ENCODE measurements around the gene ZRANB1. TPM values are rescaled to one million over a fixed set of nuclear protein-coding genes. Genes with fewer than 3 reads are reported as not detected.
"Not testable (repeated sequence)": the region's sequence is repeated elsewhere in the genome, so short reads cannot be mapped to it uniquely, and the experiment has no call there.

Gene ZRANB1
- total and polyA plus RNA-seq, 2 of the 13 experiments (the other 11 are each of a cell fraction or from before 2014, with no cell fraction given), result 10.3 to 19.6 TPM

DNA sequence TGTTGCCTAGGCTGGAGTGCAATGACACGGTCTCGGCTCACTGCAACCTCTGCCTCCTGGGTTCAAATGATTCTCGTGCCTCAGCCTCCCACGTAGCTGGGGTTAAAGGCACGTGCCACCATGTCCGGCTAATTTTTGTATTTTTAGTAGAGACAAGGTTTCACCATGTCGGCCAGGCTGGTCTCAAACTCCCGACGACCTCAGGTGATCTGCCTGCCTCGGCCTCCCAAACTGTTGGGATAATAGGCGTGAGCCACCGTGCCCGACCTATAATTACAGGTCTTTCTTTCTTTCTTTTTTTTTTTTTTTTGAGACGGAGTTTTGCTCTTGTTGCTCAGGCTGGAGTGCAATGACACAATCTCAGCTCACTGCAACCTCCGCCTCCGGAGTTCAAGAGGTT, 27.5 kb upstream of the ZRANB1 start:
- FAIRE-seq; POLR2A ChIA-PET; H3K4me2 ChIP-seq (ENCODE audit: low read depth, low read length); H3K27ac ChIP-seq (ENCODE audit: extremely low read length, insufficient read depth, low read length); H3K36me3 ChIP-seq (replicated peaks in 1 of 2; ENCODE audit: control insufficient read depth in 1 of 2, insufficient read depth in 2 of 2, low read length in 2 of 2); in situ Hi-C loops (cut with HindIII; ENCODE audit: extremely low pct_ligation_motif_present, low pct_unique_long_range_greater_than_20kb); H3K4me3 ChIP-seq (replicated peaks in 1 of 3; ENCODE audit: insufficient read depth in 1 of 3, low read depth in 2 of 3, low read length in 3 of 3); DNase-seq (ENCODE audit: low spot score); H3K9me3 ChIP-seq (ENCODE audit: low read length); H3K9ac ChIP-seq (ENCODE audit: insufficient read depth, low read depth, low read length); BruUV-seq (replicated peaks); CTCF ChIA-PET (ENCODE audit: low intra/inter-chr PET ratio, low total read pairs); H3K27me3 ChIP-seq (ENCODE audit: control insufficient read depth in 1 of 2, insufficient read depth in 2 of 2, low read length in 2 of 2); ATAC-seq; H2AFZ ChIP-seq (ENCODE audit: low read length): not testable (repeated sequence)
- intact Hi-C loops (cut with micrococcal nuclease; ENCODE audit: unreplicated experiment), result loop anchor here (10.0 kb wide), 1 partner anchor 120 kb away; the partner anchor contains the start of gene EEF1AKMT2
- H4K20me1 ChIP-seq (ENCODE audit: insufficient read depth, low read length), result peaks cover 20% of the 10 kb centered on the region
- WGBS (ENCODE audit: low lambda C conversion rate), result 95% methylated on average over 16 of the region's 16 CpGs
- peaks cover 26% of the 10 kb centered on the region for H3K79me2 ChIP-seq (ENCODE audit: insufficient read depth, low read length)
- H3K4me1 ChIP-seq (ENCODE audit: insufficient read depth, low read length), result peaks cover 51% of the 10 kb centered on the region

DNA sequence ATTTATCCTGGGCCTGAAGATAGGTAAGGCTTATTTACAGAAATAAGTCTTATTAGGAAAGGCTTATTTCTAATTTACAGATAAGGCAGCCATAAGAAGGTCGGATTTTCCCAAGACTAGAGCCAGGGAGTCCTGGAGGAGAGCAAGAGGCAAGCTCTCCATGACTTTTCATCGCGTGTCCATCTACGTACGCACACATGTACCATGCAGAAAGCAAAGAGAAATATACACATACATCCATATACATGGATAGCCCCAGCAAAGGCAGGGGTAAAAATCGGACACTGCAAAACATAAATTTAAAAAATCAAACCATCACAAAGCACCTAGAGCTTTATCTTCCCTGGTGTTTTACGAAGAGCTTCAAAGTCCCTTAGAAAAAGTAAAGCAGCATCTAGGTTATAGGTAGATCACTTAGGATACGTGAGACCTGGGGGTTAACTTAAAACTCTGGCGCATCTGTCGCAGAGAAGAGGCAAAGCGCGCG, 25.8 kb upstream of the ZRANB1 start:
- Histone ChIP-seq H3K4me3 (replicated peaks in 1 of 3; ENCODE audit: insufficient read depth in 1 of 3, low read depth in 2 of 3, low read length in 3 of 3) (peak overlapping the region; percentile 81 to 100 (median 92)), H3K9me3 (ENCODE audit: low read length) (no peaks in the 10 kb centered on the region), H3K79me2 (ENCODE audit: insufficient read depth, low read length) (peaks cover 41% of the 10 kb centered on the region), H4K20me1 (ENCODE audit: insufficient read depth, low read length) (peaks cover 33% of the 10 kb centered on the region), H3K4me2 (ENCODE audit: low read depth, low read length) (peak overlapping the region; percentile 84), H3K27me3 (ENCODE audit: control insufficient read depth in 1 of 2, insufficient read depth in 2 of 2, low read length in 2 of 2) (no peaks in the 10 kb centered on the region; a peak in 2 of 5 replicates), H3K36me3 (replicated peaks in 1 of 2; ENCODE audit: control insufficient read depth in 1 of 2, insufficient read depth in 2 of 2, low read length in 2 of 2) (no peaks in the 10 kb centered on the region), H3K27ac (ENCODE audit: extremely low read length, insufficient read depth, low read length) (peak overlapping the region; percentile 93), H3K4me1 (ENCODE audit: insufficient read depth, low read length) (peaks cover 46% of the 10 kb centered on the region), H2AFZ (ENCODE audit: low read length) (peak overlapping the region; percentile 10), H3K9ac (ENCODE audit: insufficient read depth, low read depth, low read length) (peak overlapping the region; percentile 95)
- intact Hi-C loops (cut with micrococcal nuclease; ENCODE audit: unreplicated experiment) (loop anchor here (5.0 to 10.0 kb wide), 2 partner anchors 54 to 121 kb away; partner anchors contain the start of gene EEF1AKMT2), in situ Hi-C loops (cut with HindIII; ENCODE audit: extremely low pct_ligation_motif_present, low pct_unique_long_range_greater_than_20kb) (no loop called here)
- TSS peak; percentile 91 for BruUV-seq (replicated peaks)
- FAIRE-seq, result no peak
- no peak for DNase-seq (ENCODE audit: low spot score)
- POLR2A ChIA-PET, result interaction anchor here (0.8 to 2.3 kb wide), 3 partner anchors 10 to 115 kb away, joined by 3 to 9 read pairs (median 3); partner anchors contain the start of gene ABRAXAS2
- CTCF ChIA-PET (ENCODE audit: low intra/inter-chr PET ratio, low total read pairs), result no interaction called here
- 2% methylated on average over 11 of the region's 13 CpGs for WGBS (ENCODE audit: low lambda C conversion rate)
- peak; percentile 32 for ATAC-seq
- TF ChIP-seq ZBTB20 (CRISPR knock-in tag; IDR thresholded peaks at IDR 0.05; ENCODE audit: borderline replicate concordance, low read depth) (no peak), TFDP2 (CRISPR knock-in tag; IDR thresholded peaks at IDR 0.05) (no peak), RFXAP (CRISPR knock-in tag; IDR thresholded peaks at IDR 0.05; ENCODE audit: borderline replicate concordance) (no peak), CEBPZ (IDR thresholded peaks at IDR 0.05; ENCODE audit: low read length) (no peak), PHF21A (CRISPR knock-in tag; IDR thresholded peaks at IDR 0.05) (no peak), ZNF816 (CRISPR knock-in tag; IDR thresholded peaks at IDR 0.05; ENCODE audit: borderline replicate concordance) (no peak)
- TF ChIP-seq, protein P1, sequence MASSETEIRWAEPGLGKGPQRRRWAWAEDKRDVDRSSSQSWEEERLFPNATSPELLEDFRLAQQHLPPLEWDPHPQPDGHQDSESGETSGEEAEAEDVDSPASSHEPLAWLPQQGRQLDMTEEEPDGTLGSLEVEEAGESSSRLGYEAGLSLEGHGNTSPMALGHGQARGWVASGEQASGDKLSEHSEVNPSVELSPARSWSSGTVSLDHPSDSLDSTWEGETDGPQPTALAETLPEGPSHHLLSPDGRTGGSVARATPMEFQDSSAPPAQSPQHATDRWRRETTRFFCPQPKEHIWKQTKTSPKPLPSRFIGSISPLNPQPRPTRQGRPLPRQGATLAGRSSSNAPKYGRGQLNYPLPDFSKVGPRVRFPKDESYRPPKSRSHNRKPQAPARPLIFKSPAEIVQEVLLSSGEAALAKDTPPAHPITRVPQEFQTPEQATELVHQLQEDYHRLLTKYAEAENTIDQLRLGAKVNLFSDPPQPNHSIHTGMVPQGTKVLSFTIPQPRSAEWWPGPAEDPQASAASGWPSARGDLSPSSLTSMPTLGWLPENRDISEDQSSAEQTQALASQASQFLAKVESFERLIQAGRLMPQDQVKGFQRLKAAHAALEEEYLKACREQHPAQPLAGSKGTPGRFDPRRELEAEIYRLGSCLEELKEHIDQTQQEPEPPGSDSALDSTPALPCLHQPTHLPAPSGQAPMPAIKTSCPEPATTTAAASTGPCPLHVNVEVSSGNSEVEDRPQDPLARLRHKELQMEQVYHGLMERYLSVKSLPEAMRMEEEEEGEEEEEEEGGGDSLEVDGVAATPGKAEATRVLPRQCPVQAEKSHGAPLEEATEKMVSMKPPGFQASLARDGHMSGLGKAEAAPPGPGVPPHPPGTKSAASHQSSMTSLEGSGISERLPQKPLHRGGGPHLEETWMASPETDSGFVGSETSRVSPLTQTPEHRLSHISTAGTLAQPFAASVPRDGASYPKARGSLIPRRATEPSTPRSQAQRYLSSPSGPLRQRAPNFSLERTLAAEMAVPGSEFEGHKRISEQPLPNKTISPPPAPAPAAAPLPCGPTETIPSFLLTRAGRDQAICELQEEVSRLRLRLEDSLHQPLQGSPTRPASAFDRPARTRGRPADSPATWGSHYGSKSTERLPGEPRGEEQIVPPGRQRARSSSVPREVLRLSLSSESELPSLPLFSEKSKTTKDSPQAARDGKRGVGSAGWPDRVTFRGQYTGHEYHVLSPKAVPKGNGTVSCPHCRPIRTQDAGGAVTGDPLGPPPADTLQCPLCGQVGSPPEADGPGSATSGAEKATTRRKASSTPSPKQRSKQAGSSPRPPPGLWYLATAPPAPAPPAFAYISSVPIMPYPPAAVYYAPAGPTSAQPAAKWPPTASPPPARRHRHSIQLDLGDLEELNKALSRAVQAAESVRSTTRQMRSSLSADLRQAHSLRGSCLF (CRISPR knock-in tag; IDR thresholded peaks at IDR 0.05; ENCODE audit: borderline replicate concordance), result no peak

All from HepG2 (cell line).